Suppressor macrophage treated with lipopolysaccharide for 1 hour (primary cell): ENCODE measurements around the gene OCIAD2.
"Not testable (repeated sequence)": the region's sequence is repeated elsewhere in the genome, so short reads cannot be mapped to it uniquely, and the experiment has no call there.

Source experiments
- DNase-seq, 3 donors: peaks; one replicate each; pipeline ENCODE4 v3.0.0-alpha.2; 2020 to 2022

OCIAD2 gene

GRCh38 chr4:48906206-48907173, at the start of gene OCIAD2:
Gene OCIAD2, minus strand, starts transcription at chr4:48906774. Its CDS starts 2,225 bp downstream, at chr4:48904549.
- DNase-seq, result peak in 2 of 3 donors; percentile 28 to 44

GRCh38 chr4:48954314-48954713, 47.7 kb upstream of the OCIAD2 start:
- DNase-seq, result no peak

- no peak for DNase-seq
These were observed 43.1 kb upstream of the OCIAD2 start for GRCh38 chr4:48949518-48950219.

GRCh38 chr4:48949086-48949485, 42.5 kb upstream of the OCIAD2 start:
- DNase-seq, result no peak

- no peak for DNase-seq
These were observed 41.2 kb upstream of the OCIAD2 start for GRCh38 chr4:48947731-48948130.

- no peak for DNase-seq
These were observed 39.4 kb upstream of the OCIAD2 start for GRCh38 chr4:48945981-48946380.

- DNase-seq, result peak; percentile 22 to 61 (median 33)
These were observed 38.2 kb upstream of the OCIAD2 start for GRCh38 chr4:48944756-48945241.

- no peak for DNase-seq
These were observed 37.7 kb upstream of the OCIAD2 start for GRCh38 chr4:48944252-48944651.

- DNase-seq, result no peak
These were observed 36.8 kb upstream of the OCIAD2 start for GRCh38 chr4:48943387-48943786.

GRCh38 chr4:48939785-48940184, 33.2 kb upstream of the OCIAD2 start:
- DNase-seq, result peak in 1 of 3 donors; percentile 1

GRCh38 chr4:48938831-48939230, 32.3 kb upstream of the OCIAD2 start:
- DNase-seq, result no peak

GRCh38 chr4:48937033-48937432, 30.5 kb upstream of the OCIAD2 start:
- DNase-seq, result no peak

GRCh38 chr4:48931459-48931858, 24.9 kb upstream of the OCIAD2 start:
- DNase-seq, result no peak

- DNase-seq, result no peak
These were observed 24.1 kb upstream of the OCIAD2 start for GRCh38 chr4:48930654-48931053.

GRCh38 chr4:48924416-48924815, 17.8 kb upstream of the OCIAD2 start:
- DNase-seq, result no peak

GRCh38 chr4:48923065-48923464, 16.5 kb upstream of the OCIAD2 start:
- not testable (repeated sequence) for DNase-seq

- no peak for DNase-seq
These were observed 7.7 kb upstream of the OCIAD2 start for GRCh38 chr4:48914311-48914710.

- DNase-seq, result no peak
These were observed 6.8 kb upstream of the OCIAD2 start for GRCh38 chr4:48913346-48913745.

GRCh38 chr4:48912349-48912748, 5.8 kb upstream of the OCIAD2 start:
- no peak for DNase-seq

GRCh38 chr4:48910511-48910910, 3.9 kb upstream of the OCIAD2 start:
- no peak for DNase-seq

- DNase-seq, result peak; percentile 11 to 35 (median 26)
These were observed 3.1 kb upstream of the OCIAD2 start for GRCh38 chr4:48909697-48910096.

GRCh38 chr4:48908687-48909086, 2.1 kb upstream of the OCIAD2 start:
- no peak for DNase-seq

- DNase-seq, result no peak
These were observed 1.3 kb upstream of the OCIAD2 start for GRCh38 chr4:48907706-48908477.
